GM23338 (cell line): ENCODE data around the gene RNF8. TPM values are rescaled to one million over a fixed set of nuclear protein-coding genes. Genes with fewer than 3 reads are reported as not detected.

Source experiments
- ATAC-seq: fragments of 200-7000 bp; cut with Tn5 transposase; 3 replicates; pipeline ENCODE4 v1.9.1; 2020
- DNase-seq: peaks from one replicate; pipeline ENCODE4 v3.0.0-alpha.2; 2015; ENCODE audit warnings: low spot score
- H2AFZ ChIP-seq: fragments of 200-600 bp; sonication (generic); 2 replicates; pipeline ENCODE4 v1.8.0; 2016; ENCODE audit warnings: antibody characterized with exemption, mild to moderate bottlenecking, moderate library complexity
- H3F3A ChIP-seq: fragments of 200-600 bp; sonication (generic); replicated peaks from 2 replicates; pipeline ENCODE4 v1.8.0; 2017; ENCODE audit warnings: antibody characterized with exemption, mixed run types, low read depth
- H3K27ac ChIP-seq: fragments of 200-600 bp; sonication (generic); 2 replicates; pipeline ENCODE4 v1.6.1; 2016; ENCODE audit warnings: low read depth
- H3K27me3 ChIP-seq: fragments of 200-600 bp; sonication (generic); 2 replicates; pipeline ENCODE4 v1.8.0; 2016; ENCODE audit warnings: mild to moderate bottlenecking, mixed run types, moderate library complexity; ENCODE audit not compliant: insufficient read depth
- H3K36me3 ChIP-seq: fragments of 200-600 bp; sonication (generic); 2 replicates; pipeline ENCODE4 v1.8.0; 2016; ENCODE audit warnings: mild to moderate bottlenecking; ENCODE audit not compliant: insufficient read depth
- H3K4me1 ChIP-seq: fragments of 200-600 bp; sonication (generic); 2 replicates; pipeline ENCODE4 v1.8.0; 2016; ENCODE audit warnings: mild to moderate bottlenecking, moderate library complexity; ENCODE audit not compliant: insufficient read depth
- H3K4me2 ChIP-seq: fragments of 200-600 bp; sonication (generic); 2 replicates; pipeline ENCODE4 v1.7.1; 2017; ENCODE audit warnings: mixed run types
- H3K4me3 ChIP-seq: fragments of 200-600 bp; sonication (generic); 2 replicates; pipeline ENCODE4 v1.6.1; 2016; ENCODE audit warnings: mixed run types
- H3K79me2 ChIP-seq: fragments of 200-600 bp; sonication (generic); replicated peaks from 2 replicates; pipeline ENCODE4 v1.8.0; 2017; ENCODE audit warnings: mild to moderate bottlenecking; ENCODE audit not compliant: insufficient read depth
- H3K9me2 ChIP-seq: fragments of 200-600 bp; sonication (generic); 2 replicates; pipeline ENCODE4 v1.8.0; 2017; ENCODE audit not compliant: insufficient read depth
- H4K20me1 ChIP-seq: fragments of 200-600 bp; sonication (generic); replicated peaks from 2 replicates; pipeline ENCODE4 v1.8.0; 2017; ENCODE audit warnings: mild to moderate bottlenecking; ENCODE audit not compliant: insufficient read depth
- H3K27ac Mint-ChIP-seq: 2 replicates; pipeline ENCODE4 v1.8.0; 2020; ENCODE audit warnings: inconsistent platforms, mild to moderate bottlenecking, moderate library complexity, mixed read lengths
- H3K27me3 Mint-ChIP-seq: 3 replicates; pipeline ENCODE4 v1.8.0; 2022; ENCODE audit warnings: low read depth, mild to moderate bottlenecking, moderate library complexity, mixed read lengths, inconsistent platforms; ENCODE audit not compliant: insufficient read depth, poor library complexity
- H3K36me3 Mint-ChIP-seq: 3 replicates; pipeline ENCODE4 v1.8.0; 2021; ENCODE audit warnings: low read depth, mild to moderate bottlenecking, inconsistent platforms, moderate library complexity, mixed read lengths
- H3K4me1 Mint-ChIP-seq: 3 replicates; pipeline ENCODE4 v1.8.0; 2020; ENCODE audit warnings: mild to moderate bottlenecking, inconsistent platforms, mixed read lengths
- H3K4me3 Mint-ChIP-seq: 3 replicates; pipeline ENCODE4 v1.8.0; 2021; ENCODE audit warnings: moderate library complexity, mild to moderate bottlenecking, inconsistent platforms, mixed read lengths
- H3K9me3 Mint-ChIP-seq: 3 replicates; pipeline ENCODE4 v1.8.0; 2020; ENCODE audit warnings: moderate library complexity, mild to moderate bottlenecking, inconsistent platforms, mixed read lengths
- CREB1 ChIP-seq: fragments of 250-450 bp; sonication (Bioruptor Pico); IDR thresholded peaks from 2 replicates; pipeline ENCODE4 v1.5.0; 2020; ENCODE audit warnings: low read depth, mild to moderate bottlenecking, moderate library complexity
- EZH2 ChIP-seq: fragments of 200-600 bp; sonication (generic); IDR thresholded peaks from one replicate; pipeline ENCODE4 v1.8.0; 2017; ENCODE audit warnings: antibody characterized with exemption, mild to moderate bottlenecking, low read depth; ENCODE audit not compliant: unreplicated experiment
- EZH2phosphoT487 ChIP-seq: fragments of 200-600 bp; sonication (generic); IDR thresholded peaks from one replicate; pipeline ENCODE4 v1.8.1; 2018; ENCODE audit warnings: antibody characterized with exemption; ENCODE audit not compliant: unreplicated experiment
- JUNB ChIP-seq: IDR thresholded peaks from one replicate; pipeline ENCODE4 v1.6.1; 2016; ENCODE audit warnings: antibody characterized with exemption; ENCODE audit not compliant: unreplicated experiment
- NANOG ChIP-seq: IDR thresholded peaks from 2 replicates; pipeline ENCODE4 v1.6.1; 2016; ENCODE audit warnings: antibody characterized with exemption, borderline replicate concordance
- POLR2AphosphoS5 ChIP-seq: IDR thresholded peaks from 2 replicates; pipeline ENCODE4 v1.6.1; 2016; ENCODE audit warnings: antibody characterized with exemption, low read depth
- STAT1 ChIP-seq: IDR thresholded peaks from one replicate; pipeline ENCODE4 v1.6.1; 2016; ENCODE audit warnings: antibody characterized with exemption; ENCODE audit not compliant: unreplicated experiment
- ZNF114 ChIP-seq: fragments of 250-450 bp; sonication (Bioruptor Pico); IDR thresholded peaks from 2 replicates; pipeline ENCODE4 v1.5.0; 2020; ENCODE audit warnings: mild to moderate bottlenecking, moderate library complexity
- ZNF331 ChIP-seq: fragments of 250-450 bp; sonication (Bioruptor Pico); IDR thresholded peaks from 2 replicates; pipeline ENCODE4 v1.5.0; 2020; ENCODE audit warnings: low read depth, mild to moderate bottlenecking, moderate library complexity
- polyA plus RNA-seq: library from polyadenylated mRNA; unstranded; fragments of >200 nt; fragmentation: Nextera tagmentation; extraction: Ambion mirVana; gene quantifications from 2 replicates; pipeline ENCODE4 v1.2.1, GENCODE V29; 2016
- total RNA-seq: library from RNA; depleted of rRNA; stranded (reverse); fragments of >200 nt; shearing (Covaris generic); gene quantifications from 2 replicates; pipeline ENCODE4 v1.2.3, GENCODE V29; 2014
- TF ChIP-seq, protein P1 (sequence below): IDR thresholded peaks from one replicate; pipeline ENCODE4 v1.6.1; 2018; ENCODE audit warnings: antibody characterized with exemption; ENCODE audit not compliant: unreplicated experiment
- TF ChIP-seq, protein P2 (sequence below), 2 experiments: fragments of 200-600 bp in 1 of 2; sonication (generic) in 1 of 2; conservative IDR thresholded peaks; 2 replicates each; pipeline versions ENCODE4 v1.5.1 to v1.6.1; 2016 to 2017; ENCODE audit warnings: antibody characterized with exemption in 2 of 2, low read depth in 2 of 2, mild to moderate bottlenecking in 2 of 2, moderate library complexity in 1 of 2
- TF ChIP-seq, protein P3 (sequence below): IDR thresholded peaks from 2 replicates; pipeline ENCODE4 v1.6.1; 2016; ENCODE audit warnings: antibody characterized with exemption

RNF8 gene
- total and polyA plus RNA-seq, 2 experiments from 2014 or later = 41.6 to 55.2 TPM

DNA sequence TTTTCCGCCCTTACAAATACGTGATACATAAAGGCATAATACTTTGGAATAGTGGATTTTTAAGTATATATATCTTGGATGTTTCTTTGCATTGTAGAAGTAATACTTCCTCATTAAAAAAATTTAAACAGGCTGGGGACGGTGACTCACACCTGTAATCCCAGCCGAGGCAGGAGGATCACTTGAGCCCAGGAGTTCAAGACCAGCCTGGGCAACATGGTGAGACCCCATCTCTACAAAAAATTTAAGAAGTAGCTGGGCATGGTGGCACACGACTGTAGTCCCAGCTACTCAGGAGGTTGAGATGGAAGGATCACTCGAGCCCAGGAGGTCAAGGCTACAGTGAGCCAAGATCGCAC is 38.6 kb upstream of the RNF8 start (continued):
- TF ChIP-seq, protein P1, sequence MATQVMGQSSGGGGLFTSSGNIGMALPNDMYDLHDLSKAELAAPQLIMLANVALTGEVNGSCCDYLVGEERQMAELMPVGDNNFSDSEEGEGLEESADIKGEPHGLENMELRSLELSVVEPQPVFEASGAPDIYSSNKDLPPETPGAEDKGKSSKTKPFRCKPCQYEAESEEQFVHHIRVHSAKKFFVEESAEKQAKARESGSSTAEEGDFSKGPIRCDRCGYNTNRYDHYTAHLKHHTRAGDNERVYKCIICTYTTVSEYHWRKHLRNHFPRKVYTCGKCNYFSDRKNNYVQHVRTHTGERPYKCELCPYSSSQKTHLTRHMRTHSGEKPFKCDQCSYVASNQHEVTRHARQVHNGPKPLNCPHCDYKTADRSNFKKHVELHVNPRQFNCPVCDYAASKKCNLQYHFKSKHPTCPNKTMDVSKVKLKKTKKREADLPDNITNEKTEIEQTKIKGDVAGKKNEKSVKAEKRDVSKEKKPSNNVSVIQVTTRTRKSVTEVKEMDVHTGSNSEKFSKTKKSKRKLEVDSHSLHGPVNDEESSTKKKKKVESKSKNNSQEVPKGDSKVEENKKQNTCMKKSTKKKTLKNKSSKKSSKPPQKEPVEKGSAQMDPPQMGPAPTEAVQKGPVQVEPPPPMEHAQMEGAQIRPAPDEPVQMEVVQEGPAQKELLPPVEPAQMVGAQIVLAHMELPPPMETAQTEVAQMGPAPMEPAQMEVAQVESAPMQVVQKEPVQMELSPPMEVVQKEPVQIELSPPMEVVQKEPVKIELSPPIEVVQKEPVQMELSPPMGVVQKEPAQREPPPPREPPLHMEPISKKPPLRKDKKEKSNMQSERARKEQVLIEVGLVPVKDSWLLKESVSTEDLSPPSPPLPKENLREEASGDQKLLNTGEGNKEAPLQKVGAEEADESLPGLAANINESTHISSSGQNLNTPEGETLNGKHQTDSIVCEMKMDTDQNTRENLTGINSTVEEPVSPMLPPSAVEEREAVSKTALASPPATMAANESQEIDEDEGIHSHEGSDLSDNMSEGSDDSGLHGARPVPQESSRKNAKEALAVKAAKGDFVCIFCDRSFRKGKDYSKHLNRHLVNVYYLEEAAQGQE = no peak
- TF ChIP-seq ZNF331 = no peak
- TF ChIP-seq POLR2AphosphoS5 = no peak
- TF ChIP-seq, protein P2, sequence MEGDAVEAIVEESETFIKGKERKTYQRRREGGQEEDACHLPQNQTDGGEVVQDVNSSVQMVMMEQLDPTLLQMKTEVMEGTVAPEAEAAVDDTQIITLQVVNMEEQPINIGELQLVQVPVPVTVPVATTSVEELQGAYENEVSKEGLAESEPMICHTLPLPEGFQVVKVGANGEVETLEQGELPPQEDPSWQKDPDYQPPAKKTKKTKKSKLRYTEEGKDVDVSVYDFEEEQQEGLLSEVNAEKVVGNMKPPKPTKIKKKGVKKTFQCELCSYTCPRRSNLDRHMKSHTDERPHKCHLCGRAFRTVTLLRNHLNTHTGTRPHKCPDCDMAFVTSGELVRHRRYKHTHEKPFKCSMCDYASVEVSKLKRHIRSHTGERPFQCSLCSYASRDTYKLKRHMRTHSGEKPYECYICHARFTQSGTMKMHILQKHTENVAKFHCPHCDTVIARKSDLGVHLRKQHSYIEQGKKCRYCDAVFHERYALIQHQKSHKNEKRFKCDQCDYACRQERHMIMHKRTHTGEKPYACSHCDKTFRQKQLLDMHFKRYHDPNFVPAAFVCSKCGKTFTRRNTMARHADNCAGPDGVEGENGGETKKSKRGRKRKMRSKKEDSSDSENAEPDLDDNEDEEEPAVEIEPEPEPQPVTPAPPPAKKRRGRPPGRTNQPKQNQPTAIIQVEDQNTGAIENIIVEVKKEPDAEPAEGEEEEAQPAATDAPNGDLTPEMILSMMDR (conservative IDR thresholded peaks at IDR 0.05; ENCODE audit: low read depth in 2 of 2) = no peak
- no peak for TF ChIP-seq JUNB

DNA sequence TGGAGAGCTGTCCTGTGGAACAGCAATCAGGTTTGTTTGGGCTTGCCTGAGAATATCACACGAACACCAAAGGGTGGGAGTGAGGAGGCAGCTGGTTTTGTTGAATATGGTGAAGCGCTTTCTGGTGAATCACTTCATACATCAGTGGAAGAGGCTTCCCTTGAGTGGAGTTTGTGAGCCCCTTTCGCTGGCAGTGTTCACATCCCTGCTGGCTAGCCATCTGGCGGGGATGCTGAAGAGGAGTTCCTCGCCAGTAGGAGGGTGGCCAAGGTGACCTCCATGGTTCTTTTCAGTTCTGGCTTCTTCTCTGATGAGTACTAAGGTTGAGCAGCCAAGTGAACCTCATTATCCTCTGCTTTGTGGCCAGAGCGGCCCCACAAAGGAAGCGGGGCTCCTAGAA is 37.7 kb upstream of the RNF8 start:
- H3K9me2 ChIP-seq = no peaks in the 10 kb centered on the region
- no peaks in the 10 kb centered on the region for H3K4me1 ChIP-seq
- H3K36me3 ChIP-seq = peaks cover 20% of the 10 kb centered on the region
- no peak for ATAC-seq
- no peak overlapping the region for H3K27ac ChIP-seq
- no peaks in the 10 kb centered on the region for H3K9me3 Mint-ChIP-seq
- no peak for DNase-seq
- 0 out of 2 replicates have a peak, but pooled peaks cover 6% of the 10 kb centered on the region for H3F3A ChIP-seq
- H4K20me1 ChIP-seq = no peaks in the 10 kb centered on the region; the same call in none of the 2 replicates
- no peaks in the 10 kb centered on the region for H3K27me3 ChIP-seq
- no peak overlapping the region for H3K27ac Mint-ChIP-seq
- H3K4me3 ChIP-seq = no peak overlapping the region
- H3K4me1 Mint-ChIP-seq = no peaks in the 10 kb centered on the region
- H3K27me3 Mint-ChIP-seq = no peaks in the 10 kb centered on the region
- H3K4me2 ChIP-seq = no peak overlapping the region
- no peak overlapping the region for H3K4me3 Mint-ChIP-seq
- H3K36me3 Mint-ChIP-seq = peaks cover 20% of the 10 kb centered on the region
- no peak overlapping the region for H2AFZ ChIP-seq
- H3K79me2 ChIP-seq = no peaks in the 10 kb centered on the region
- no peak for TF ChIP-seq CREB1 (CRISPR knock-in tag)
- TF ChIP-seq, protein P3, sequence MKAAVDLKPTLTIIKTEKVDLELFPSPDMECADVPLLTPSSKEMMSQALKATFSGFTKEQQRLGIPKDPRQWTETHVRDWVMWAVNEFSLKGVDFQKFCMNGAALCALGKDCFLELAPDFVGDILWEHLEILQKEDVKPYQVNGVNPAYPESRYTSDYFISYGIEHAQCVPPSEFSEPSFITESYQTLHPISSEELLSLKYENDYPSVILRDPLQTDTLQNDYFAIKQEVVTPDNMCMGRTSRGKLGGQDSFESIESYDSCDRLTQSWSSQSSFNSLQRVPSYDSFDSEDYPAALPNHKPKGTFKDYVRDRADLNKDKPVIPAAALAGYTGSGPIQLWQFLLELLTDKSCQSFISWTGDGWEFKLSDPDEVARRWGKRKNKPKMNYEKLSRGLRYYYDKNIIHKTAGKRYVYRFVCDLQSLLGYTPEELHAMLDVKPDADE = no peak
- no peak for TF ChIP-seq EZH2phosphoT487
- no peak for TF ChIP-seq EZH2
- TF ChIP-seq STAT1 = no peak
- TF ChIP-seq POLR2AphosphoS5 = no peak
- no peak for TF ChIP-seq ZNF331
- no peak for TF ChIP-seq JUNB
- no peak for TF ChIP-seq NANOG
- no peak for TF ChIP-seq ZNF114
- TF ChIP-seq, protein P1 = no peak
- TF ChIP-seq, protein P2 (conservative IDR thresholded peaks at IDR 0.05; ENCODE audit: low read depth in 2 of 2) = no peak
